Measurements from ENCODE around the gene UBTF.

The UBTF gene

GRCh38 chr17:44214896-44215295, 4.6 kb downstream of the UBTF start:
- H3K4me3 ChIP-seq (ENCODE audit: low read length), result no peak overlapping the region
- H2AFZ ChIP-seq (ENCODE audit: low read depth, low read length), result no peak overlapping the region
- no peaks in the 10 kb centered on the region for H3K9me3 ChIP-seq (ENCODE audit: low read length)
- H3K36me3 ChIP-seq (ENCODE audit: insufficient read depth, low read length), result peaks cover 69% of the 10 kb centered on the region
- peaks cover 13% of the 10 kb centered on the region for H3K4me1 ChIP-seq (ENCODE audit: insufficient read depth, low read length)
- H3K27me3 ChIP-seq (ENCODE audit: insufficient read depth, low read length), result no peaks in the 10 kb centered on the region

GRCh38 chr17:44214230-44214494, 5.3 kb downstream of the UBTF start:
- Histone ChIP-seq H3K27me3 (ENCODE audit: insufficient read depth, low read length) (no peaks in the 10 kb centered on the region), H3K4me3 (ENCODE audit: low read length) (no peak overlapping the region), H2AFZ (ENCODE audit: low read depth, low read length) (no peak overlapping the region), H3K36me3 (ENCODE audit: insufficient read depth, low read length) (peaks cover 76% of the 10 kb centered on the region), H3K4me1 (ENCODE audit: insufficient read depth, low read length) (peaks cover 13% of the 10 kb centered on the region), H3K9me3 (ENCODE audit: low read length) (no peaks in the 10 kb centered on the region)

GRCh38 chr17:44213403-44214229, 5.9 kb downstream of the UBTF start:
- peaks cover 79% of the 10 kb centered on the region for H3K36me3 ChIP-seq (ENCODE audit: insufficient read depth, low read length)
- H3K27me3 ChIP-seq (ENCODE audit: insufficient read depth, low read length), result no peaks in the 10 kb centered on the region
- peaks cover 13% of the 10 kb centered on the region for H3K4me1 ChIP-seq (ENCODE audit: insufficient read depth, low read length)
- H3K9me3 ChIP-seq (ENCODE audit: low read length), result no peaks in the 10 kb centered on the region
- no peak overlapping the region for H2AFZ ChIP-seq (ENCODE audit: low read depth, low read length)
- no peak overlapping the region for H3K4me3 ChIP-seq (ENCODE audit: low read length)

- no peak overlapping the region for H3K4me3 ChIP-seq (ENCODE audit: low read length)
These were observed 6.7 kb downstream of the UBTF start for GRCh38 chr17:44212507-44213402.

GRCh38 chr17:44211281-44212265, 7.9 kb downstream of the UBTF start:
- H3K9me3 ChIP-seq (ENCODE audit: low read length), result no peaks in the 10 kb centered on the region
- H3K27me3 ChIP-seq (ENCODE audit: insufficient read depth, low read length), result no peaks in the 10 kb centered on the region
- H3K36me3 ChIP-seq (ENCODE audit: insufficient read depth, low read length), result peaks cover 90% of the 10 kb centered on the region
- H3K4me1 ChIP-seq (ENCODE audit: insufficient read depth, low read length), result no peaks in the 10 kb centered on the region
- H2AFZ ChIP-seq (ENCODE audit: low read depth, low read length), result no peak overlapping the region
- H3K4me3 ChIP-seq (ENCODE audit: low read length), result no peak overlapping the region

More at GRCh38 chr17:44212507-44213402, 6.7 kb downstream of the UBTF start:
- H3K9me3 ChIP-seq (ENCODE audit: low read length), result no peaks in the 10 kb centered on the region
- peaks cover 88% of the 10 kb centered on the region for H3K36me3 ChIP-seq (ENCODE audit: insufficient read depth, low read length)
- H3K4me1 ChIP-seq (ENCODE audit: insufficient read depth, low read length), result peaks cover 8% of the 10 kb centered on the region
- no peak overlapping the region for H2AFZ ChIP-seq (ENCODE audit: low read depth, low read length)
- H3K27me3 ChIP-seq (ENCODE audit: insufficient read depth, low read length), result no peaks in the 10 kb centered on the region

GRCh38 chr17:44210342-44211192, 8.9 kb downstream of the UBTF start:
- Histone ChIP-seq H2AFZ (ENCODE audit: low read depth, low read length) (no peak overlapping the region), H3K4me1 (ENCODE audit: insufficient read depth, low read length) (no peaks in the 10 kb centered on the region), H3K9me3 (ENCODE audit: low read length) (no peaks in the 10 kb centered on the region), H3K36me3 (ENCODE audit: insufficient read depth, low read length) (peaks cover 83% of the 10 kb centered on the region), H3K27me3 (ENCODE audit: insufficient read depth, low read length) (no peaks in the 10 kb centered on the region), H3K4me3 (ENCODE audit: low read length) (no peak overlapping the region)

- Histone ChIP-seq H3K9me3 (ENCODE audit: low read length) (no peaks in the 10 kb centered on the region), H3K36me3 (ENCODE audit: insufficient read depth, low read length) (peaks cover 76% of the 10 kb centered on the region), H2AFZ (ENCODE audit: low read depth, low read length) (no peak overlapping the region), H3K4me3 (ENCODE audit: low read length) (no peak overlapping the region), H3K27me3 (ENCODE audit: insufficient read depth, low read length) (no peaks in the 10 kb centered on the region), H3K4me1 (ENCODE audit: insufficient read depth, low read length) (no peaks in the 10 kb centered on the region)
These were observed 9.6 kb downstream of the UBTF start for GRCh38 chr17:44209786-44210341.

GRCh38 chr17:44207743-44208142, 11.7 kb downstream of the UBTF start:
- Histone ChIP-seq H3K9me3 (ENCODE audit: low read length) (no peaks in the 10 kb centered on the region), H3K27me3 (ENCODE audit: insufficient read depth, low read length) (no peaks in the 10 kb centered on the region), H3K4me1 (ENCODE audit: insufficient read depth, low read length) (no peaks in the 10 kb centered on the region), H2AFZ (ENCODE audit: low read depth, low read length) (no peak overlapping the region), H3K36me3 (ENCODE audit: insufficient read depth, low read length) (peaks cover 56% of the 10 kb centered on the region), H3K4me3 (ENCODE audit: low read length) (no peak overlapping the region)

- H3K27me3 ChIP-seq (ENCODE audit: insufficient read depth, low read length), result no peaks in the 10 kb centered on the region
- no peaks in the 10 kb centered on the region for H3K4me1 ChIP-seq (ENCODE audit: insufficient read depth, low read length)
- no peak overlapping the region for H3K4me3 ChIP-seq (ENCODE audit: low read length)
- peaks cover 52% of the 10 kb centered on the region for H3K36me3 ChIP-seq (ENCODE audit: insufficient read depth, low read length)
- H3K9me3 ChIP-seq (ENCODE audit: low read length), result no peaks in the 10 kb centered on the region
- H2AFZ ChIP-seq (ENCODE audit: low read depth, low read length), result no peak overlapping the region
These were observed 12.2 kb downstream of the UBTF start for GRCh38 chr17:44207319-44207718.

- Histone ChIP-seq H3K36me3 (ENCODE audit: insufficient read depth, low read length) (peaks cover 51% of the 10 kb centered on the region), H3K27me3 (ENCODE audit: insufficient read depth, low read length) (no peaks in the 10 kb centered on the region), H2AFZ (ENCODE audit: low read depth, low read length) (no peak overlapping the region), H3K4me1 (ENCODE audit: insufficient read depth, low read length) (no peaks in the 10 kb centered on the region), H3K4me3 (ENCODE audit: low read length) (no peak overlapping the region), H3K9me3 (ENCODE audit: low read length) (no peaks in the 10 kb centered on the region)
These were observed 12.7 kb downstream of the UBTF start for GRCh38 chr17:44206825-44207155.

- Histone ChIP-seq H2AFZ (ENCODE audit: low read depth, low read length) (no peak overlapping the region), H3K4me3 (ENCODE audit: low read length) (no peak overlapping the region)
These were observed 13.3 kb downstream of the UBTF start for GRCh38 chr17:44205962-44206824.

More at GRCh38 chr17:44205962-44206824, 13.3 kb downstream of the UBTF start:
- Histone ChIP-seq H3K9me3 (ENCODE audit: low read length) (no peaks in the 10 kb centered on the region), H3K27me3 (ENCODE audit: insufficient read depth, low read length) (no peaks in the 10 kb centered on the region), H3K4me1 (ENCODE audit: insufficient read depth, low read length) (peaks cover under 1% of the 10 kb centered on the region), H3K36me3 (ENCODE audit: insufficient read depth, low read length) (peaks cover 45% of the 10 kb centered on the region)
